GM23338 (cell line): ENCODE results near the gene THSD4. TPM values are rescaled to one million over a fixed set of nuclear protein-coding genes. Genes with fewer than 3 reads are reported as not detected.

Source experiments
- ATAC-seq: fragments of 200-7000 bp; cut with Tn5 transposase; 3 replicates; pipeline ENCODE4 v1.9.1; 2020
- DNase-seq: peaks from one replicate; pipeline ENCODE4 v3.0.0-alpha.2; 2015; ENCODE audit warnings: low spot score
- H2AFZ ChIP-seq: fragments of 200-600 bp; sonication (generic); 2 replicates; pipeline ENCODE4 v1.8.0; 2016; ENCODE audit warnings: antibody characterized with exemption, mild to moderate bottlenecking, moderate library complexity
- H3F3A ChIP-seq: fragments of 200-600 bp; sonication (generic); replicated peaks from 2 replicates; pipeline ENCODE4 v1.8.0; 2017; ENCODE audit warnings: antibody characterized with exemption, mixed run types, low read depth
- H3K27ac ChIP-seq: fragments of 200-600 bp; sonication (generic); 2 replicates; pipeline ENCODE4 v1.6.1; 2016; ENCODE audit warnings: low read depth
- H3K27me3 ChIP-seq: fragments of 200-600 bp; sonication (generic); 2 replicates; pipeline ENCODE4 v1.8.0; 2016; ENCODE audit warnings: mild to moderate bottlenecking, mixed run types, moderate library complexity; ENCODE audit not compliant: insufficient read depth
- H3K36me3 ChIP-seq: fragments of 200-600 bp; sonication (generic); 2 replicates; pipeline ENCODE4 v1.8.0; 2016; ENCODE audit warnings: mild to moderate bottlenecking; ENCODE audit not compliant: insufficient read depth
- H3K4me1 ChIP-seq: fragments of 200-600 bp; sonication (generic); 2 replicates; pipeline ENCODE4 v1.8.0; 2016; ENCODE audit warnings: mild to moderate bottlenecking, moderate library complexity; ENCODE audit not compliant: insufficient read depth
- H3K4me2 ChIP-seq: fragments of 200-600 bp; sonication (generic); 2 replicates; pipeline ENCODE4 v1.7.1; 2017; ENCODE audit warnings: mixed run types
- H3K4me3 ChIP-seq: fragments of 200-600 bp; sonication (generic); 2 replicates; pipeline ENCODE4 v1.6.1; 2016; ENCODE audit warnings: mixed run types
- H3K79me2 ChIP-seq: fragments of 200-600 bp; sonication (generic); replicated peaks from 2 replicates; pipeline ENCODE4 v1.8.0; 2017; ENCODE audit warnings: mild to moderate bottlenecking; ENCODE audit not compliant: insufficient read depth
- H3K9me2 ChIP-seq: fragments of 200-600 bp; sonication (generic); 2 replicates; pipeline ENCODE4 v1.8.0; 2017; ENCODE audit not compliant: insufficient read depth
- H4K20me1 ChIP-seq: fragments of 200-600 bp; sonication (generic); replicated peaks from 2 replicates; pipeline ENCODE4 v1.8.0; 2017; ENCODE audit warnings: mild to moderate bottlenecking; ENCODE audit not compliant: insufficient read depth
- H3K27ac Mint-ChIP-seq: 2 replicates; pipeline ENCODE4 v1.8.0; 2020; ENCODE audit warnings: inconsistent platforms, mild to moderate bottlenecking, moderate library complexity, mixed read lengths
- H3K27me3 Mint-ChIP-seq: 3 replicates; pipeline ENCODE4 v1.8.0; 2022; ENCODE audit warnings: low read depth, mild to moderate bottlenecking, moderate library complexity, mixed read lengths, inconsistent platforms; ENCODE audit not compliant: insufficient read depth, poor library complexity
- H3K36me3 Mint-ChIP-seq: 3 replicates; pipeline ENCODE4 v1.8.0; 2021; ENCODE audit warnings: low read depth, mild to moderate bottlenecking, inconsistent platforms, moderate library complexity, mixed read lengths
- H3K4me1 Mint-ChIP-seq: 3 replicates; pipeline ENCODE4 v1.8.0; 2020; ENCODE audit warnings: mild to moderate bottlenecking, inconsistent platforms, mixed read lengths
- H3K4me3 Mint-ChIP-seq: 3 replicates; pipeline ENCODE4 v1.8.0; 2021; ENCODE audit warnings: moderate library complexity, mild to moderate bottlenecking, inconsistent platforms, mixed read lengths
- H3K9me3 Mint-ChIP-seq: 3 replicates; pipeline ENCODE4 v1.8.0; 2020; ENCODE audit warnings: moderate library complexity, mild to moderate bottlenecking, inconsistent platforms, mixed read lengths
- CREB1 ChIP-seq: fragments of 250-450 bp; sonication (Bioruptor Pico); IDR thresholded peaks from 2 replicates; pipeline ENCODE4 v1.5.0; 2020; ENCODE audit warnings: low read depth, mild to moderate bottlenecking, moderate library complexity
- EZH2 ChIP-seq: fragments of 200-600 bp; sonication (generic); IDR thresholded peaks from one replicate; pipeline ENCODE4 v1.8.0; 2017; ENCODE audit warnings: antibody characterized with exemption, mild to moderate bottlenecking, low read depth; ENCODE audit not compliant: unreplicated experiment
- EZH2phosphoT487 ChIP-seq: fragments of 200-600 bp; sonication (generic); IDR thresholded peaks from one replicate; pipeline ENCODE4 v1.8.1; 2018; ENCODE audit warnings: antibody characterized with exemption; ENCODE audit not compliant: unreplicated experiment
- JUNB ChIP-seq: IDR thresholded peaks from one replicate; pipeline ENCODE4 v1.6.1; 2016; ENCODE audit warnings: antibody characterized with exemption; ENCODE audit not compliant: unreplicated experiment
- POLR2AphosphoS5 ChIP-seq: IDR thresholded peaks from 2 replicates; pipeline ENCODE4 v1.6.1; 2016; ENCODE audit warnings: antibody characterized with exemption, low read depth
- ZNF114 ChIP-seq: fragments of 250-450 bp; sonication (Bioruptor Pico); IDR thresholded peaks from 2 replicates; pipeline ENCODE4 v1.5.0; 2020; ENCODE audit warnings: mild to moderate bottlenecking, moderate library complexity
- polyA plus RNA-seq: library from polyadenylated mRNA; unstranded; fragments of >200 nt; fragmentation: Nextera tagmentation; extraction: Ambion mirVana; gene quantifications from 2 replicates; pipeline ENCODE4 v1.2.1, GENCODE V29; 2016
- total RNA-seq: library from RNA; depleted of rRNA; stranded (reverse); fragments of >200 nt; shearing (Covaris generic); gene quantifications from 2 replicates; pipeline ENCODE4 v1.2.3, GENCODE V29; 2014
- TF ChIP-seq, protein P1 (sequence below): IDR thresholded peaks from one replicate; pipeline ENCODE4 v1.6.1; 2018; ENCODE audit warnings: antibody characterized with exemption; ENCODE audit not compliant: unreplicated experiment
- TF ChIP-seq, protein P2 (sequence below), 2 experiments: fragments of 200-600 bp in 1 of 2; sonication (generic) in 1 of 2; conservative IDR thresholded peaks; 2 replicates each; pipeline versions ENCODE4 v1.5.1 to v1.6.1; 2016 to 2017; ENCODE audit warnings: antibody characterized with exemption in 2 of 2, low read depth in 2 of 2, mild to moderate bottlenecking in 2 of 2, moderate library complexity in 1 of 2

The THSD4 gene
- total and polyA plus RNA-seq, 2 experiments from 2014 or later = 2.0 to 7.4 TPM

DNA sequence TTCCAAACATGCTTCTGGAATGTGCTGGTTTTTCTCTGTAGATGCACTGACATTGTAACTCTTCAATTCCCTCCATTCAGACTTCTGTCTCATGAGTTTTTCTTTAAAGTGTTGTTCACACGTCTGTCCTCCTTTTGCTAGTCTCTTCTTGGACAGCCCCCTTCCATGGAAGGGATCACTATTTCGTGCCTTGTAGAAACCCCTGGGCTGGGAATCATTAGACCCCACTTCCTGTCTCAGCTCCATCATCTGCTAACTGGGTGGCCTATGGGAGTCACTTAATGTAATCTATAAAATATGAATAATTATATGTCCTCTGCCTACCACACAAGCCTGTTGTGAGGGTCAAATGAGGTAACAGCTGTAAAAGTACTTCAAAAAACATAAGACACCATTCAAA lies 110.6 kb downstream of the THSD4 start:
- no peak overlapping the region for H3K27ac ChIP-seq
- peaks cover 3% of the 10 kb centered on the region; the same call in 1 of the 2 replicates for H4K20me1 ChIP-seq
- no peaks in the 10 kb centered on the region for H3F3A ChIP-seq
- no peak overlapping the region for H2AFZ ChIP-seq
- ATAC-seq (no peak), DNase-seq (no peak)
- Mint-ChIP-seq H3K36me3 (peaks cover 2% of the 10 kb centered on the region; the same call in 2 of the 3 replicates), H3K4me3 (no peak overlapping the region), H3K4me1 (peaks cover 31% of the 10 kb centered on the region), H3K27ac (no peak overlapping the region), H3K27me3 (no peaks in the 10 kb centered on the region), H3K9me3 (no peaks in the 10 kb centered on the region; the same call in 2 of the 3 replicates)
- no peak for TF ChIP-seq EZH2phosphoT487
- TF ChIP-seq CREB1 (CRISPR knock-in tag) = no peak
- no peak overlapping the region for H3K4me3 ChIP-seq
- no peaks in the 10 kb centered on the region for H3K27me3 ChIP-seq
- H3K4me1 ChIP-seq = peaks cover 10% of the 10 kb centered on the region
- no peak overlapping the region for H3K4me2 ChIP-seq
- no peaks in the 10 kb centered on the region for H3K9me2 ChIP-seq
- no peaks in the 10 kb centered on the region for H3K36me3 ChIP-seq
- H3K79me2 ChIP-seq = no peaks in the 10 kb centered on the region

DNA sequence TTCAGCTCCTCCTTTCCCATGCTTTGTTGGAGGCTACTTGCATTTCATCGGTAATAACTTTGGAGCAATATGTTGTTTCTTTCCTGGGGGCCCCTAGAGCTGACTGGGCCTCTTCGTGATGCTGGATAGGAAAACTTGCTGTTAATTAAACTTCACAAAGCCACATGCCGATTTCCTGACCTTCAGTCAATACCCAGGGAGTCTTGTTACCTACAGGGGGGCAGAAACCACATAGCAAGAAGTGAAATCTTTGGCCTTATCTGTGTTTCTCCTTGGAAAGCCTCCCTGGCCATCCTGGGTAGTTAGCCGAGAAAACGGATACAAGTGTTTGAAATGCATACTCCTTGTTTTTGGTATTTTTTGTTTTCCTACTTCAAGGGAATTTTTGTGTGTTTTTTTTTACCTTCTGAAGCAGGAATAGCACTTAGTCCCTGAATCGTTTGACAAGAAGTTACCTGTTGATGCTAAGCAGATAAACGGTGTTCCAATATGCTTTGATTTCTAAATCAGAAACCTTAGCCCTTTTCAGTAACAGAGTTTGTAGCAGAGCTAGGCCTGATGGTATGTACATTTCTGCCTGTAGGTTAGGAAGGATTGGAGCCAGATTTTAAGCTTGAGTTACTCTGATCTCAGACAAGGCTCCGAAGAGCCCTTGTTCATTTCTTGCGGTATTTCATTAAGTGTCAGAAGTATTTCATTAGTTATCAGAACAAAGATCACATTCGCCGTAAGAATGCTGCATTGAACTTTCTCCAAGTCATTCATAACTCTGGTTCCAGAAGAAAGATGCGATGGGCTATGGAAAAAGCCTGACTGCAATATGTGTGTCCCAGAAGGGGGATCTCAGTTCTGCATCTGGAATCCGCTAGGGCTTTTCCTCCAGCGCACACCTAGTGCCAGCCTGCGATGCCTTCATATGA lies 111.5 kb downstream of the THSD4 start:
- Histone ChIP-seq H3K4me3 (no peak overlapping the region), H3K4me2 (no peak overlapping the region), H3F3A (no peaks in the 10 kb centered on the region), H3K36me3 (no peaks in the 10 kb centered on the region), H3K27ac (peak overlapping the region; percentile 42; the same call in 1 of the 2 replicates), H3K27me3 (no peaks in the 10 kb centered on the region), H3K79me2 (no peaks in the 10 kb centered on the region), H3K9me2 (no peaks in the 10 kb centered on the region), H3K4me1 (peaks cover 10% of the 10 kb centered on the region), H2AFZ (no peak overlapping the region), H4K20me1 (peaks cover 3% of the 10 kb centered on the region; the same call in 1 of the 2 replicates)
- no peak overlapping the region for H3K27ac Mint-ChIP-seq
- no peak for DNase-seq
- no peaks in the 10 kb centered on the region for H3K27me3 Mint-ChIP-seq
- no peaks in the 10 kb centered on the region for H3K36me3 Mint-ChIP-seq
- no peak; the same call in 2 of the 3 replicates for ATAC-seq
- no peak overlapping the region for H3K4me3 Mint-ChIP-seq
- H3K4me1 Mint-ChIP-seq = peaks cover 31% of the 10 kb centered on the region
- H3K9me3 Mint-ChIP-seq = no peaks in the 10 kb centered on the region
- TF ChIP-seq, protein P1, sequence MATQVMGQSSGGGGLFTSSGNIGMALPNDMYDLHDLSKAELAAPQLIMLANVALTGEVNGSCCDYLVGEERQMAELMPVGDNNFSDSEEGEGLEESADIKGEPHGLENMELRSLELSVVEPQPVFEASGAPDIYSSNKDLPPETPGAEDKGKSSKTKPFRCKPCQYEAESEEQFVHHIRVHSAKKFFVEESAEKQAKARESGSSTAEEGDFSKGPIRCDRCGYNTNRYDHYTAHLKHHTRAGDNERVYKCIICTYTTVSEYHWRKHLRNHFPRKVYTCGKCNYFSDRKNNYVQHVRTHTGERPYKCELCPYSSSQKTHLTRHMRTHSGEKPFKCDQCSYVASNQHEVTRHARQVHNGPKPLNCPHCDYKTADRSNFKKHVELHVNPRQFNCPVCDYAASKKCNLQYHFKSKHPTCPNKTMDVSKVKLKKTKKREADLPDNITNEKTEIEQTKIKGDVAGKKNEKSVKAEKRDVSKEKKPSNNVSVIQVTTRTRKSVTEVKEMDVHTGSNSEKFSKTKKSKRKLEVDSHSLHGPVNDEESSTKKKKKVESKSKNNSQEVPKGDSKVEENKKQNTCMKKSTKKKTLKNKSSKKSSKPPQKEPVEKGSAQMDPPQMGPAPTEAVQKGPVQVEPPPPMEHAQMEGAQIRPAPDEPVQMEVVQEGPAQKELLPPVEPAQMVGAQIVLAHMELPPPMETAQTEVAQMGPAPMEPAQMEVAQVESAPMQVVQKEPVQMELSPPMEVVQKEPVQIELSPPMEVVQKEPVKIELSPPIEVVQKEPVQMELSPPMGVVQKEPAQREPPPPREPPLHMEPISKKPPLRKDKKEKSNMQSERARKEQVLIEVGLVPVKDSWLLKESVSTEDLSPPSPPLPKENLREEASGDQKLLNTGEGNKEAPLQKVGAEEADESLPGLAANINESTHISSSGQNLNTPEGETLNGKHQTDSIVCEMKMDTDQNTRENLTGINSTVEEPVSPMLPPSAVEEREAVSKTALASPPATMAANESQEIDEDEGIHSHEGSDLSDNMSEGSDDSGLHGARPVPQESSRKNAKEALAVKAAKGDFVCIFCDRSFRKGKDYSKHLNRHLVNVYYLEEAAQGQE = no peak
- TF ChIP-seq ZNF114 (CRISPR knock-in tag) (no peak), EZH2 (no peak), EZH2phosphoT487 (no peak), CREB1 (CRISPR knock-in tag) (no peak), JUNB (no peak), POLR2AphosphoS5 (no peak)
- TF ChIP-seq, protein P2, sequence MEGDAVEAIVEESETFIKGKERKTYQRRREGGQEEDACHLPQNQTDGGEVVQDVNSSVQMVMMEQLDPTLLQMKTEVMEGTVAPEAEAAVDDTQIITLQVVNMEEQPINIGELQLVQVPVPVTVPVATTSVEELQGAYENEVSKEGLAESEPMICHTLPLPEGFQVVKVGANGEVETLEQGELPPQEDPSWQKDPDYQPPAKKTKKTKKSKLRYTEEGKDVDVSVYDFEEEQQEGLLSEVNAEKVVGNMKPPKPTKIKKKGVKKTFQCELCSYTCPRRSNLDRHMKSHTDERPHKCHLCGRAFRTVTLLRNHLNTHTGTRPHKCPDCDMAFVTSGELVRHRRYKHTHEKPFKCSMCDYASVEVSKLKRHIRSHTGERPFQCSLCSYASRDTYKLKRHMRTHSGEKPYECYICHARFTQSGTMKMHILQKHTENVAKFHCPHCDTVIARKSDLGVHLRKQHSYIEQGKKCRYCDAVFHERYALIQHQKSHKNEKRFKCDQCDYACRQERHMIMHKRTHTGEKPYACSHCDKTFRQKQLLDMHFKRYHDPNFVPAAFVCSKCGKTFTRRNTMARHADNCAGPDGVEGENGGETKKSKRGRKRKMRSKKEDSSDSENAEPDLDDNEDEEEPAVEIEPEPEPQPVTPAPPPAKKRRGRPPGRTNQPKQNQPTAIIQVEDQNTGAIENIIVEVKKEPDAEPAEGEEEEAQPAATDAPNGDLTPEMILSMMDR (conservative IDR thresholded peaks at IDR 0.05; ENCODE audit: low read depth in 2 of 2) = no peak
